Naive B cell (primary cell): ENCODE measurements around the gene MSI2. TPM values are rescaled to one million over a fixed set of nuclear protein-coding genes. Genes with fewer than 3 reads are reported as not detected.
"Not testable (repeated sequence)": the region's sequence is repeated elsewhere in the genome, so short reads cannot be mapped to it uniquely, and the experiment has no call there.

Source experiments
- ATAC-seq, 2 donors: fragments of 150-1000 bp; cut with Tn5 transposase; 2 replicates each; pipeline ENCODE4 v1.10.0; 2021; ENCODE audit warnings: low read depth in 2 of 2, mild to moderate bottlenecking in 2 of 2, moderate library complexity in 2 of 2
- DNase-seq: peaks from one replicate; pipeline ENCODE4 v3.0.0; 2022
- H3K27ac Mint-ChIP-seq, 6 donors: one replicate each; pipeline ENCODE4 v1.8.0; 2020 to 2022; ENCODE audit warnings: mild to moderate bottlenecking in 6 of 6, mixed read lengths in 6 of 6, moderate library complexity in 5 of 6, inconsistent platforms in 2 of 6
- H3K27me3 Mint-ChIP-seq, 3 donors: one replicate each; pipeline ENCODE4 v1.8.0; 2021 to 2022; ENCODE audit warnings: mixed read lengths in 3 of 3, mild to moderate bottlenecking in 1 of 3
- H3K36me3 Mint-ChIP-seq, 2 donors: one replicate each; pipeline ENCODE4 v1.8.0; 2020 to 2022; ENCODE audit warnings: mixed read lengths in 2 of 2, inconsistent platforms in 1 of 2, mild to moderate bottlenecking in 1 of 2
- H3K4me1 Mint-ChIP-seq, 3 donors: one replicate each; pipeline ENCODE4 v1.8.0; 2020 to 2022; ENCODE audit warnings: mixed read lengths in 3 of 3, inconsistent platforms in 1 of 3, mild to moderate bottlenecking in 1 of 3, moderate library complexity in 1 of 3
- H3K4me3 Mint-ChIP-seq, 8 donors: one replicate each; pipeline ENCODE4 v1.8.0; 2020 to 2022; ENCODE audit warnings: mild to moderate bottlenecking in 8 of 8, mixed read lengths in 8 of 8, moderate library complexity in 8 of 8, inconsistent platforms in 2 of 8
- H3K9me3 Mint-ChIP-seq, 7 donors: one replicate each; pipeline ENCODE4 v1.8.0; 2020 to 2022; ENCODE audit warnings: mixed read lengths in 7 of 7, mild to moderate bottlenecking in 5 of 7, inconsistent platforms in 2 of 7, moderate library complexity in 1 of 7
- polyA plus RNA-seq, 6 donors: library from polyadenylated mRNA; unstranded; fragments of 300-500 nt; fragmentation: Illumina TruSeq; gene quantifications; one replicate each; pipeline ENCODE4 v1.2.3, GENCODE V29; 2021; ENCODE audit warnings: low read depth in 6 of 6

MSI2 gene
- 10 to 100 TPM in 1 of 6 donors, 1 to 10 TPM in 5; 4.0 to 11.3 (median 6.8) TPM for polyA plus RNA-seq

DNA sequence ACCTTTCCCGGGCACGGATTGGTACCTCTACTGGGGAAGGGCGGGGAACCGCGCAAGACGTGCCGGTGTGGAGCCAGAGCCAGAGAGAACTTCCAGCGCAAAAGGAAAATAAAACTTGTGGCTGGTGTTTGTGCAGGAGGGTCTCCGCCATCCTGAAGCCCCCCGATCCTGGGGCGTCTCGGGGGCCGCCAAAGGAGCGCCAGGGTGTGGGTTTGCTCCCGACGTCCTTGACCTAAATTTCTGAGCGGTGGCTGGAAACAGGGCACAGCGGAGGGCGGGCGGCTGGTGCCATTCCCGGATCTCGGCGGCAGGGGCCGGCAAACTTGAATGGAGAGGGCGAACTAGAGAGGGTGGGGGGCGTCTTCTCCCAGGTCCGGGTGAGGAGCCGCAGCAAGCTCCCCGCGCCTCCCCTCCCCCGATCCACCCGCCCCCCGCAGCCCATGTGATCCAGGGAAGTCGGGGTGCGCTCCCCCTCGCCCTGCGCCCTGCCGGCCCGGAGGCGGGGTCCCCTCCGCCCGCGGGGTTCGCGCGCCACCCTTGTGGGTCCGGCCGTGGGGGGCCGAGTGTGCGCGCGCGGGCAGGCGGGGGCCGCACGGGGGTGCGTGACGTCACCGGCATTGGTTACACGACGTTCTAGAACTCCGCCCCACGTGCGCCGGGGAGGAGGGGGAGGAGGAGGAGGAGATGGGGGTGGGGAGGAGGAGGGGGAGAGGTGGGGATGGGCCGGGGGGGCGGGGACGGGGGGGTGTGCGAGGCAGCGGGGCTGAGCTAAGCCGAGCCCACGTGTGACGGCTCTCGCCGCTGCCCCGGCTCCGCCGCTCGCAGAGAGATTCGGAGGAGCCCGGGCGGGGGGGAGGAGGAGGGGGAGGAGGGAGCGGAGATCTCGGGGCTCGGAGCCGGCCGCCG is at the start of gene MSI2:
Gene MSI2 (plus strand): TSS at position 748 of the 906 bp plus-strand sequence. CDS start 220 bp downstream, outside the sequence.
- DNase-seq (peak; percentile 90), ATAC-seq (peak; percentile 69 to 75)
- no peaks in the 10 kb centered on the region for H3K27me3 Mint-ChIP-seq
- peaks cover 0 to 6% (median 4%) of the 10 kb centered on the region in 7 donors for H3K9me3 Mint-ChIP-seq
- H3K4me1 Mint-ChIP-seq = peaks cover 44 to 46% (median 45%) of the 10 kb centered on the region in 3 donors
- H3K36me3 Mint-ChIP-seq = peaks cover 0 to 8% of the 10 kb centered on the region in 2 donors
- peak within 1 kb of the TSS; percentile 91 to 97 (median 96) for H3K27ac Mint-ChIP-seq
- peak within 1 kb of the TSS; percentile 93 to 98 (median 96) for H3K4me3 Mint-ChIP-seq

DNA sequence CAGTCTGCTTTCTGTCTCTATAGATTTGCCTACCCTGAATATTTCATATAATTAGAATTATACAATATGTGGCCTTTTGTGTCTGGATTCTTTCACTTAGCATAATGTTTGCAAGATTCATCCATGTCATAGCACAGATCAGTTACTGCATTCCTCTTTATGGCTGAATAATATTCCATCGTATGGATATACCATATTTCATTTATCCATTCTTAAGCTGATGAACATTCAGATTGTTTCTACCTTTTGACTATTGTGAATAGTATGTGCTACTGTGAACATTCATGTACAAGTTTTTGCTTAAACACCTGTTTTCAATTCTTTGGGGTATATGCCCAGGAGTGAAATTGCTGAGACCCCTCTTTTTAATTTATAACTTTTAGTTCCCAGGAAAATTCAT is 49.4 kb upstream of the MSI2 start:
- H3K4me3 Mint-ChIP-seq = no peak overlapping the region
- no peak overlapping the region for H3K27ac Mint-ChIP-seq
- DNase-seq (no peak), ATAC-seq (no peak)
- no peaks in the 10 kb centered on the region for H3K36me3 Mint-ChIP-seq
- H3K4me1 Mint-ChIP-seq = no peaks in the 10 kb centered on the region
- peaks cover 7 to 27% (median 12%) of the 10 kb centered on the region in 3 donors for H3K27me3 Mint-ChIP-seq
- H3K9me3 Mint-ChIP-seq = peaks cover 0 to 38% (median 16%) of the 10 kb centered on the region in 7 donors

DNA sequence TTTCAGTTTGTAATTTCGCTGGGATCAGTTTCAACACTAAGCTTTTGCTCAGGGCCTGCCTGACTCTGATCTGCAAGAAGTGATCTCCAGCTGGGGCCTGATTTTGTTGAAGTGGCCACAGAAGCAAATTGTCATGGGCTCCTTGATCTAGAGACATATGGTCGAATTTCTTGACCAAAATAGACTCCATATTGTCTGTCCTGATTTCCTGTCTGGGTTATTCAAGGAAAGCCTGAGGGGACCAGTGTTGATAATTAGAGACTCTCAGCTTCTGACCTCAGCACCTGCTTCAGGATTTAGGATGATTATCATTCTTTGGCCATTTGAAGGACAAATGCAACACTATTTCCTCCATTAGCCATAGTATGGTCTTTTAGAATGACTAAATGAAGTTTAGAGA is 48.9 kb upstream of the MSI2 start:
- Mint-ChIP-seq H3K36me3 (no peaks in the 10 kb centered on the region), H3K4me3 (no peak overlapping the region), H3K9me3 (peaks cover 0 to 38% (median 16%) of the 10 kb centered on the region in 7 donors), H3K27ac (no peak overlapping the region), H3K27me3 (peaks cover 7 to 27% (median 12%) of the 10 kb centered on the region in 3 donors), H3K4me1 (no peaks in the 10 kb centered on the region)
- DNase-seq = no peak
- ATAC-seq = no peak

DNA sequence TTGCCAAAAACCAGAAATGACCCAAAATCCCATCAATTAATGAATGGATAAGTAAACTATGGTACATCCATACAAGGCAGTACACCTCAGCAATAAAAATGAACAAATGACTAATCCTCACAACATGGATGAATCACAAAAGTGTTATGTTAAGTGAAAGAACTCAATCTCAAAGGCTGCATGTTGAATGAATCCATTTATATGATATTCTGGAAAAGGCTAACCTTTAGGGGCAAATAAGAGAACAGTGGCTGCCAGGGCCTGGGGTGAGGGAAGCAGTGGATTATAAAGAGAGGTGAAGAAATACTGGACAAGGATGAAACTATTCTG is 46.1 kb upstream of the MSI2 start:
- DNase-seq = no peak
- no peak for ATAC-seq
- Mint-ChIP-seq H3K36me3 (no peaks in the 10 kb centered on the region), H3K27me3 (peaks cover 7 to 24% (median 20%) of the 10 kb centered on the region in 3 donors), H3K4me3 (no peak overlapping the region), H3K27ac (no peak overlapping the region), H3K9me3 (peaks cover 0 to 38% (median 16%) of the 10 kb centered on the region in 7 donors), H3K4me1 (no peaks in the 10 kb centered on the region)

DNA sequence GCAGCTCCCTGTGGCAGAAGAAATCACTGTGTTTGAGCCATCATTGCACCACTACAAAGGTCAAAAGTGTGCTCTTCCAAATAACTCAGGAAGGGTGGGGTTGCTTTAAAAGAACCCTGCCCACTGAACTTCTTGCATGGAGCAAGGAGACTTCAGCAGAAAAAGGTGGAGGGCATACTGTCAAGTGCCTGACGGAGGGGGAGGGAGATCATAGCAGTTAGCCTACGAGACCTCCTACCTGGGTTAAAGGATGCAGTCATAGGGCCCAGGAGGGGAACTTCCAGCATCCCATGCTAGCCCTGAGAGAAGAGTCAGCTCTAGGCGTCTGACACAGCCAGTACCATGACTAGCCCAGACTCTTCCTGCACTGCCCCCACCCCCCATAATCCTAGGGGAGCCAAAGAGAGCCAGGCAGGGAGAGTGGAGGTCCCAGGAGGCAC is 45.3 kb upstream of the MSI2 start:
- Mint-ChIP-seq H3K36me3 (no peaks in the 10 kb centered on the region), H3K9me3 (peaks cover 0 to 35% (median 16%) of the 10 kb centered on the region in 7 donors), H3K4me3 (no peak overlapping the region), H3K4me1 (no peaks in the 10 kb centered on the region), H3K27ac (no peak overlapping the region), H3K27me3 (peaks cover 7 to 24% (median 20%) of the 10 kb centered on the region in 3 donors)
- ATAC-seq (no peak), DNase-seq (no peak)

DNA sequence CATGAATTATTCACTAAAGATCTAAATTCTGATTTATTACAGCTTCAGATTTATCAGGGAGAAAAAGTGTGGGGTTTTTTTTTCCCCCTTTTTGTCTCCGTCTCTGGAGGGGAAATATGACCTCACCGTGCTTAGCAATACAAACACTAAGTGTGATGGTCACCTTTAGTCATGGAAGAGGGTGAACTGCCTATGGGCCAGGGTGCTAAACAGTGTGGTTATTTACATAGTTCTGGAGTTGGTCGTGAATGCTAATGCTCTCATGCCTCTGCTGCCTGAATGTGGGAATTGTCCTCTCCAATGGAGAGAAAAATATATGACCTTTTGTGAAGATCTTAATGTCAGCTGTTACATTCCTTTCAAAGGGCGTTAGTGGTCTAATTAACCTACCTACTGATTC is 44.8 kb upstream of the MSI2 start:
- Mint-ChIP-seq H3K27ac (no peak overlapping the region), H3K4me1 (no peaks in the 10 kb centered on the region), H3K27me3 (peaks cover 7 to 24% (median 20%) of the 10 kb centered on the region in 3 donors), H3K36me3 (no peaks in the 10 kb centered on the region), H3K4me3 (no peak overlapping the region), H3K9me3 (peaks cover 0 to 30% (median 12%) of the 10 kb centered on the region in 7 donors)
- no peak for ATAC-seq
- no peak for DNase-seq

DNA sequence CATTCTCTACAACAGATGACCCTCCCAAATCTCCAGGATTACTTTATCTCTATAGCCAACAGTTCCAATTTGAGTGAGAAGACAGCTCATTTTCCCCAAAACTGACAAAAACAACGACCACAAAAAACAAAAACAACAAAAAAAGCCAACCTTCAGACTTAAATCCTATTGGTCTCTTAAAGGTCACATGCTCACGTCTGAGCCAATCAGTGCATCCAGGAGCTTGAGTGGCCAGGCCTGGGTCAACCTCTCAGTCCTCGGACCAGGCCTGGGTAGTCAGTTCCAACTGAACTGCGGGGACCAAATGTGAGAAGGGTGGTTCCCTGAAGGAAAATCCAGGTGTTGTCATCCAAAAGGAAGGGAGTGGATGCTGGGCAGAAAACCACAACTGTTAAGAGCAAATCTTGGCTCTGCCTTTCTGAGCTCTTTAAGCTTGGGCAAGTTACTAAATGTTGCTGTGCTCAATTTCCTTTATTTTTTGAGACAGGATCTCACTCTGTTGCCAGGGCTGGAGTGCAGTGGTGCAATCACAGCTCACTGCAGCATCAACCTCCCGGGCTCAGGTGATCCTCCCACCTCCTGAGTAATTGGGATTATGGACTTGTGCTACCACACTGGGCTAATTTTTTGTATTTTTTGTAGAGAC is 43.0 kb upstream of the MSI2 start:
- no peaks in the 10 kb centered on the region for H3K36me3 Mint-ChIP-seq
- H3K9me3 Mint-ChIP-seq = peaks cover 0 to 13% (median 3%) of the 10 kb centered on the region in 7 donors
- H3K4me1 Mint-ChIP-seq = no peaks in the 10 kb centered on the region
- no peak overlapping the region for H3K27ac Mint-ChIP-seq
- no peak for DNase-seq
- ATAC-seq = no peak
- no peak overlapping the region for H3K4me3 Mint-ChIP-seq
- H3K27me3 Mint-ChIP-seq = peaks cover 7 to 30% (median 27%) of the 10 kb centered on the region in 3 donors

DNA sequence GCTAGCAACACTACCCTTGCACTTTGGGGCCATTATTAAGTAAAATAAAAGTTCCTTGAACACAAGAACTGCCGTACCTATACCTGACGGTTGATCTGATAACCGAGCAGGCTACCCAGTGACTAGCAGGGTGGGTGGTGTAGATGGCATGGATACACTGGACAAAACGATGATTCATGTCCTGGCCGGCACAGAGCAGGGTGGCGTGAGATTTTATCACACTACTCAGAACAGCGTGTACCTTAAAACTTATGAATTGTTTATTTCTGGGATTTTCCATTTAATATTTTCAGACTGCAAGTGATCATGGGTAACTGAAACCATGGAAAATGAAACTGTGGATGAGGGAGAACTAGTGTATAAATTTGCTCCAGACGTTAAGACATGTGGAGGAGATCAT is 41.0 kb upstream of the MSI2 start:
- no peaks in the 10 kb centered on the region for H3K4me1 Mint-ChIP-seq
- peaks cover 4 to 25% (median 24%) of the 10 kb centered on the region in 3 donors for H3K27me3 Mint-ChIP-seq
- no peaks in the 10 kb centered on the region for H3K36me3 Mint-ChIP-seq
- no peak for DNase-seq
- H3K4me3 Mint-ChIP-seq = no peak overlapping the region
- H3K9me3 Mint-ChIP-seq = peaks cover 0 to 4% (median 0%) of the 10 kb centered on the region in 7 donors
- no peak for ATAC-seq
- no peak overlapping the region for H3K27ac Mint-ChIP-seq

DNA sequence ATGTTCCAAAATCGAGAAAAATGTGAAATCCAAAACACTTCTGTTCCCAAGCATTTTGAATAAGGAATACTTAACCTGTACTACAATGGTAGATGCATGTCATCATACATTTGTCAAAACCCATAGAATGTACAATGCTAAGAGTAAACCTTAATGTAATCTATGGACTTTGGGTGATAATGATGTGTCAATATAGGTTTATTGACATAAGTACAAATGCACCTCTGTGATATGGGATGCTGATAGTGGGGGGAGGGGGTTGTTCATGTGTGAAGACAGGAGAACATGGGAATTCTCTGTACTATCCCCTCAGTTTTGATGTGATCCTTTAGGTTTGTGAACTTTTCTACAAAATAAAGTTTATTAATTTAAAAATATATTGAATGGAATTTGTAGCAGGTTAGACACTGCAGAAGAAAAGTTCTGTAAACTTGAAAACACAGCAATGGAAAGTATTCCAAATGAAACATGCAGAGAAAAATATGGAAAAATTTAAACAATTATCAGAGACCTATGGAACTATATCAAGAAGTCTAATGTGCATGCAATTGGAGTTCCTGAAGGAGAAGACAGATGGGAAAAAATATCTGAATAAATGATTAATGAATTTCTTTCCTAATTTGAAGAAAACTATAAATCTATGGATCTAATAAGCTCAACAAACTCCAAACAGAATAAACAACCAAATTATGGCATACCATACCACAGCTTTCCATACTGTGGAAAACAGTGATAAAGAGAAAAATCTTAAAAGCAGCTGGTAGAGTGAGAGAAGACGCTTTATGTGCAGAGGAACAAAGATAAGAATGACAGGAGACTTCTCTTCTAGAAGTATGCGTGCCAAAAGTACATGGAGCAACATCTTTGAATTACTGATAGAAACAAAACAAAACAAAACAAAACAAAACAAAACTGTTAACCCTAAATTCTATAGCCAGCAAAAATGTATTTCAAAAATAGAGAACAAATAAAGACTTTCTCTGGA is 34.7 kb upstream of the MSI2 start:
- Mint-ChIP-seq H3K27me3 (peaks cover 0 to 16% (median 7%) of the 10 kb centered on the region in 3 donors), H3K4me1 (no peaks in the 10 kb centered on the region), H3K36me3 (peaks cover 0 to 5% of the 10 kb centered on the region in 2 donors), H3K4me3 (no peak overlapping the region), H3K27ac (no peak overlapping the region), H3K9me3 (peaks cover 0 to 35% (median 18%) of the 10 kb centered on the region in 7 donors)
- DNase-seq (no peak), ATAC-seq (no peak)

DNA sequence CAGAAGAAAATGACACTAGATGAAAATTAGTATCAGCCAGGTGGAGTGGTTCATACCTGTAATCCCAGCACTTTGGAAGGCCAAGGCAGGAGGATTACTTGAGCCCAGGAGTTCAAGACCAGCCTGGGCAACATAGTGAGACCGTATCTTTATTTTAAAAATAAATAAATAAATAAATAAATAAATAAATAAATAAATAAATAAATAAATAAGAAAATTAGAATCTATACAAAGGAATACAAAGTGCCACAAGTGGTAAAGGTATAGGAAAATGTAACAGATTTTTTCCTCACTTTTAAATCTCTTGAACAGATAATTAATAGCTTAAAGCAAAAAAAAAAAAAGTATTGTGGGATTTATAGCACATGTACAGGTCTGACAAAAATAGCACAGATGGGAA is 33.9 kb upstream of the MSI2 start:
- peak overlapping the region in 1 of 8 donors; percentile 25 for H3K4me3 Mint-ChIP-seq
- not testable (repeated sequence) for DNase-seq, ATAC-seq, H3K36me3 Mint-ChIP-seq, H3K27ac Mint-ChIP-seq, H3K4me1 Mint-ChIP-seq
- H3K27me3 Mint-ChIP-seq = peaks cover 0 to 11% (median 2%) of the 10 kb centered on the region in 3 donors
- H3K9me3 Mint-ChIP-seq = peaks cover 0 to 35% (median 18%) of the 10 kb centered on the region in 7 donors

DNA sequence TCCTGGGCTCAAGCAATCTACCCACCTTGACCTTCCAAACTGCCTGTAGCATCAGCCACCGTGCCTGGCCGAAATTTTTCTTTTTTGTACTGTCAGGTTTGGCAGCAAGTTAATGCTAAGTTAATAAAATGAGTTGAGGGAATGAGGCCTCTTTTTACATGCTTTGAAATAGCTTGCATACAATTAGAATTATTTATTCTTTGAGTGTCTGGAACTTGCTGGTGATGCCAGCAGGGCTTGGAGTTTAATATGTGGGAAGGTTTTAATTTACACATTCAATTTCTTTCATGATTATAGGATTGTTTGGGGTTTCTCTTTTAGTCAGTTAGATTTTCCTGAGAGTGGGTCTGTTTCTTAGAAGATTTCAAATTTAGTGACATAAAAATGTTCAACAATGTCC is 31.2 kb upstream of the MSI2 start:
- ATAC-seq (no peak), DNase-seq (no peak)
- Mint-ChIP-seq H3K36me3 (peaks cover 0 to 5% of the 10 kb centered on the region in 2 donors), H3K27me3 (peaks cover 0 to 12% (median 8%) of the 10 kb centered on the region in 3 donors), H3K9me3 (peaks cover 0 to 35% (median 19%) of the 10 kb centered on the region in 7 donors), H3K27ac (peak overlapping the region in 1 of 6 donors; percentile 41), H3K4me1 (no peaks in the 10 kb centered on the region), H3K4me3 (no peak overlapping the region)

DNA sequence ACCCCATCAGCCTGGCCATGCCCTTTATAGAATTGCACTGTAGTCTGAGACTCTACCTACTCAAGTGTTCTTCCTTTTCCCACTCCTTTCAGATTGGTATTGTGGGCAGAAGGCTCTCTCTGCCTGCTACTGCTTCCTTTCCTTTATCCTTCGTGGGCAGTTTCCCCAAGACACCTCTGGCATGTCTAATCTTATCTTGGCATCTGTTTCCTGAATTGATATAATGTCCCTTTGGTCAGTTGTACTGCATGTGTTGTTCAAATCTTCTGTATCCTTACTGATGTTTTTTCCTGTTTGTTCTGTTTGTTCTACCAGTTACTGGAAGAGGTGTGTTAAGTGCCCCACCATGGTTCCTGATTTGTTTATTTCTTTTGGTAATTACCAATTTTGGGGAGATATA is 29.5 kb upstream of the MSI2 start:
- DNase-seq = no peak
- Mint-ChIP-seq H3K4me1 (no peaks in the 10 kb centered on the region), H3K27ac (no peak overlapping the region), H3K4me3 (no peak overlapping the region), H3K27me3 (peaks cover 2 to 19% (median 14%) of the 10 kb centered on the region in 3 donors), H3K9me3 (peaks cover 0 to 24% (median 13%) of the 10 kb centered on the region in 7 donors), H3K36me3 (peaks cover 0 to 4% of the 10 kb centered on the region in 2 donors)
- no peak for ATAC-seq

DNA sequence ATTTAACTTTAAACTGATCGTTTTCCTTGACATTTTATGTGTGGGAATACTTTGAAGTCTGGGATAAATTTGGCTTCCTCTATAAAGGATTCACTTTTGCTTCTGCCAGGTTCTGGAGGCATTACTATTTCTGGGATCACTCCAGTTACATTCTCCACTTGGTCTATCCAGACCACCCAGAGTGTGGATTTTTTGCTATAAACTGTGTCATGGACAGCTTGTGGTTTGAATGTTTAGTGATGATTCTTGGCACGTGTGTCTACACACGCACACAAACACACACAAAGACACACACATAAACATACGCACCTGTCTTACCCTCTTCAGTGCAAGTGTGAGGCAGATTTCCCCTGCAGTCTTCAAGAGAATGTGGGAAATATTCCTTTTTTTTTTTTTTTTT is 27.4 kb upstream of the MSI2 start:
- H3K4me1 Mint-ChIP-seq = no peaks in the 10 kb centered on the region
- H3K36me3 Mint-ChIP-seq = no peaks in the 10 kb centered on the region
- no peak overlapping the region for H3K27ac Mint-ChIP-seq
- peaks cover 14 to 33% (median 15%) of the 10 kb centered on the region in 3 donors for H3K27me3 Mint-ChIP-seq
- H3K9me3 Mint-ChIP-seq = peaks cover 0 to 5% (median 3%) of the 10 kb centered on the region in 7 donors
- no peak overlapping the region for H3K4me3 Mint-ChIP-seq
- no peak for DNase-seq
- no peak for ATAC-seq
